ENCODE measurements around the gene GRIK4. TPM values are rescaled to one million over a fixed set of nuclear protein-coding genes. Genes with fewer than 3 reads are reported as not detected.

GRIK4 gene
- total and polyA plus RNA-seq, 9 of the 15 experiments (the other 6 are each of a cell fraction or from before 2014, with no cell fraction given), result not detected

GRCh38 chr11:120818097-120818496, 306.5 kb downstream of the GRIK4 start (continued):
- no peak for TF ChIP-seq YY1 (IDR thresholded peaks at IDR 0.05; ENCODE audit: borderline replicate concordance in 1 of 3, control insufficient read depth in 1 of 3, extremely low read depth in 1 of 3, insufficient read depth in 3 of 3, insufficient read length in 1 of 3, insufficient replicate concordance in 2 of 3, low read depth in 1 of 3, low read length in 2 of 3)
- TF ChIP-seq PRMT5 (CRISPR knock-in tag; IDR thresholded peaks at IDR 0.05), result no peak
- no peak for TF ChIP-seq STAT5B (CRISPR knock-in tag; IDR thresholded peaks at IDR 0.05)
- no peak for TF ChIP-seq CHCHD3 (CRISPR knock-in tag; IDR thresholded peaks at IDR 0.05)

- no TSS peak for BruUV-seq (replicated peaks)
- H3K4me2 ChIP-seq (ENCODE audit: insufficient read depth, low read length), result no peak overlapping the region
- H3K79me2 ChIP-seq (ENCODE audit: control insufficient read depth, insufficient read depth, low read length), result no peaks in the 10 kb centered on the region
- ChIA-PET CTCF (ENCODE audit: low intra/inter-chr PET ratio) (no interaction called here), POLR2A (no interaction called here)
- in situ Hi-C loops (cut with MboI) (no loop called here), intact Hi-C loops (cut with micrococcal nuclease) (no loop called here)
- peaks cover 14 to 41% of the 10 kb centered on the region in 2 experiments; a peak in 3 of 5 replicates for H3K27me3 ChIP-seq (ENCODE audit: control insufficient read depth in 2 of 2, insufficient read depth in 2 of 2, low read length in 2 of 2)
- no peak overlapping the region for H3K27ac ChIP-seq (ENCODE audit: extremely low read depth, low read depth, low read length)
- no peak overlapping the region for H3K4me3 ChIP-seq
- no peak overlapping the region for H2AFZ ChIP-seq (ENCODE audit: low read depth, low read length)
- no peaks in the 10 kb centered on the region for H3K9me3 ChIP-seq (replicated peaks; ENCODE audit: control insufficient read depth, insufficient read depth, low read depth, low read length)
- H3K9me1 ChIP-seq (ENCODE audit: control insufficient read depth, insufficient read depth, low read length), result no peaks in the 10 kb centered on the region
- ATAC-seq (no peak), DNase-seq (ENCODE audit: extremely low read depth in 1 of 4, low spot score in 3 of 4) (no peak), FAIRE-seq (no peak)
- no peak for TF ChIP-seq SRSF3 (IDR thresholded peaks at IDR 0.05; ENCODE audit: insufficient read depth, low read length)
- TF ChIP-seq ZC3H8 (IDR thresholded peaks at IDR 0.05), result no peak
- peak; percentile 58 to 60; a peak in 3 of 4 replicates for TF ChIP-seq NRF1 (conservative IDR thresholded peaks at IDR 0.05 in 1 of 2, IDR thresholded peaks at IDR 0.05 in 1 of 2)
- 0 out of 2 replicates have a peak, but pooled peaks have one; percentile 17 for TF ChIP-seq SPI1 (IDR thresholded peaks at IDR 0.05; ENCODE audit: borderline replicate concordance, low read depth, low read length)
- TF ChIP-seq TRIM28 (IDR thresholded peaks at IDR 0.05), result no peak
- TF ChIP-seq, protein P1, sequence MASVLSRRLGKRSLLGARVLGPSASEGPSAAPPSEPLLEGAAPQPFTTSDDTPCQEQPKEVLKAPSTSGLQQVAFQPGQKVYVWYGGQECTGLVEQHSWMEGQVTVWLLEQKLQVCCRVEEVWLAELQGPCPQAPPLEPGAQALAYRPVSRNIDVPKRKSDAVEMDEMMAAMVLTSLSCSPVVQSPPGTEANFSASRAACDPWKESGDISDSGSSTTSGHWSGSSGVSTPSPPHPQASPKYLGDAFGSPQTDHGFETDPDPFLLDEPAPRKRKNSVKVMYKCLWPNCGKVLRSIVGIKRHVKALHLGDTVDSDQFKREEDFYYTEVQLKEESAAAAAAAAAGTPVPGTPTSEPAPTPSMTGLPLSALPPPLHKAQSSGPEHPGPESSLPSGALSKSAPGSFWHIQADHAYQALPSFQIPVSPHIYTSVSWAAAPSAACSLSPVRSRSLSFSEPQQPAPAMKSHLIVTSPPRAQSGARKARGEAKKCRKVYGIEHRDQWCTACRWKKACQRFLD (CRISPR knock-in tag; IDR thresholded peaks at IDR 0.05), result no peak
- no peak for TF ChIP-seq PHTF2 (CRISPR knock-in tag; IDR thresholded peaks at IDR 0.05)
- no peak for TF ChIP-seq NFIC (IDR thresholded peaks at IDR 0.05)
- H4K20me1 ChIP-seq (replicated peaks; ENCODE audit: control insufficient read depth, insufficient read depth, low read length), result no peaks in the 10 kb centered on the region; the same call in 1 of the 2 replicates
- 0% methylated on average over 7 of the region's 7 CpGs for WGBS (ENCODE audit: insufficient coverage, low coverage, missing lambda C conversion rate)
- H3K36me3 ChIP-seq (ENCODE audit: control insufficient read depth, insufficient read depth, low read length), result no peaks in the 10 kb centered on the region
- H3K4me1 ChIP-seq (replicated peaks in 1 of 2; ENCODE audit: control insufficient read depth in 2 of 2, insufficient read depth in 2 of 2, low read length in 2 of 2), result no peaks in the 10 kb centered on the region
- no peak overlapping the region for H3K9ac ChIP-seq (ENCODE audit: insufficient read depth in 1 of 2, low read depth in 2 of 2, low read length in 2 of 2)
These were observed 307.5 kb downstream of the GRIK4 start for GRCh38 chr11:120819003-120819402.

All from K562 (cell line).